Right renal pelvis (tissue), 4 donors: ENCODE measurements around the gene NKX2-8. TPM values are rescaled to one million over a fixed set of nuclear protein-coding genes. Genes with fewer than 3 reads are reported as not detected.
A peak's percentile ranks its signal among the peaks of the same experiment; 100 is the strongest.
"Not testable (repeated sequence)": the region's sequence is repeated elsewhere in the genome, so short reads cannot be mapped to it uniquely, and the experiment has no call there.

Experiments
- DNase-seq, 4 donors: peaks; one replicate each; pipeline ENCODE4 v3.0.0-alpha.2; 2013; ENCODE audit warnings: low read depth in 4 of 4, low spot score in 3 of 4, missing footprints in 1 of 4
- polyA plus RNA-seq, 4 donors: library from polyadenylated mRNA; unstranded; fragments of 120-200 nt; gene quantifications; one replicate each; pipeline ENCODE4 v1.2.1, GENCODE V29; 2013; ENCODE audit not compliant: insufficient read length in 4 of 4

The NKX2-8 gene
- polyA plus RNA-seq, 4 donors = not detected

DNA sequence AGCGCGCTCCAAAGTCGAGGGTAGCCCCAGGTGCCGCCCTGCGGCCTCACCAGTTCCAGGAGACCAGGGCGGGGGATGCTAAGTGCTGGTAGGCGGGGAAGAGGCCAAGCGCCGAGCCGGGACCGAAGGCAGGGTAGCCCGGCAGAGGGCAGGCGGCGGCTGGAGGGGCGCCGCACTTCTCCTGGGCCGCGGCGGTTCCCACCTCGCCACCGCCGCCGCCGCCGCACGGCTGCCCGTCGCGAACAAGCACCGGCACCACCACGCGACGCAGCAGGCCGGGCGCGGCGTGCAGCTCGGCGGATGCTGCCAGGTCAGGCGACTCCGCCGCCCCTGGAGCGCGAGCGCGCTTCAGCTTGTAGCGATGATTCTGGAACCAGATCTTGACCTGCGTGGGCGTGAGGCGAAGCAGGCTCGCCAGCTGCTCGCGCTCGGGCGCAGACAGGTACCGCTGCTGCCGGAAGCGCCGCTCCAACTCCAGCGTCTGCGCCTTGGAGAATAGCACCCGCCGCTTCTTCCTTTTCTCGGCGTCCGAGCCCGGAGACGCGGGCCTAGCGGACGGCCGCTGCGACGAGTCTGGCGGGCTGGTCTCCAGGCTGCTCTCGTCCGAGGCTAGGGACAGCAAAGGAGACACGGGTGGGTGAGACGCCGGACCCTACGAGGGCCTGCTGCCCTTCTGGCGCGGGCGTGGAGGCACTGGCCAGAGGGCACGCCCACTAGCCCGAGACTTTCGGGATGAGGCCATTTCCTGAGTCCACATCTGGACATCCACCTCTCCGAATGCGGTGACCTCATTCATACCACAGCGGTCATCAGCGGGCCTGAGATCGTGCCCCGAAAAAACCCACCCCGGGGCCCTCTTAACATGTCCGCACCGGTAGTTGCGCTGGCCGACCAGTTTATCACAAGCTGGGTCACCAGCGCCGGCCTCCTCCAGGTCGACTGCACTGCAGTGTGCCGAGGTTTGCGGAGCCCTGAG, 1.3 kb downstream of the NKX2-8 start:
- peak in 1 of 4 donors; percentile 52 for DNase-seq

DNA sequence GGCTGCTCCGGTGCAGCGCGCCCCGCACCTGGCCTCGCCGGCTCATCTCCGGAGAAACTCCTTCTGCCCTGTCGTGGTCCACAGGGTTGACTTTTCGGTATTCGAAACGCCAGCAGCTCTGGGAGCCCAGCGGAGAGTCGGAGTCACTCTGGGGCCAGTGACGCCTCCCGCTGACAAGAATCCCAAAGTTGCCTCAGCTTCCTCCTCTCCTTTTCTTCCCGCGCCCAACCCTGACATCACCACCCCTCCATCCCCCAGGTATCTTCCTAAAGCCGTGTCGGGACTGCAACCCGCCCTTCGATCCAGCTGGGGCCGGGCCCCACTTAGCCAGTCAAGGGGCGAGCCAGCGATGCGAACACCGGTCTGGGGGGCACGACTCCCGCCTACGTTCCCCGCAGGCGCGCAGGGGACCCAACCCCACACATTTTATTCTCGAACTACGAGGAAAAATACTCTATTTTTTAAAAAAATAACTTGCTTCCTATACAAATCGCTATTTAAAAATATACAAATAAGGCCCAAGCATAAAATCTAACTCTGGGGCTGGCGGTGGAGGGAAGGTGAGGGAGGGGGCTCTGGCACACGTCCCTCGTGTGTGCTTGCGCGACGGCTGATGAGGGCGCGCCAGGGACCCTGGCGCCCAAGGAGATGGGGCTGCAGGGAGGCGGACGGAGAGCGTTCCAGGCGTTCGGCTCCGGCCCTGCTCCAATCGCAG, 2.1 kb downstream of the NKX2-8 start:
- no peak for DNase-seq

DNA sequence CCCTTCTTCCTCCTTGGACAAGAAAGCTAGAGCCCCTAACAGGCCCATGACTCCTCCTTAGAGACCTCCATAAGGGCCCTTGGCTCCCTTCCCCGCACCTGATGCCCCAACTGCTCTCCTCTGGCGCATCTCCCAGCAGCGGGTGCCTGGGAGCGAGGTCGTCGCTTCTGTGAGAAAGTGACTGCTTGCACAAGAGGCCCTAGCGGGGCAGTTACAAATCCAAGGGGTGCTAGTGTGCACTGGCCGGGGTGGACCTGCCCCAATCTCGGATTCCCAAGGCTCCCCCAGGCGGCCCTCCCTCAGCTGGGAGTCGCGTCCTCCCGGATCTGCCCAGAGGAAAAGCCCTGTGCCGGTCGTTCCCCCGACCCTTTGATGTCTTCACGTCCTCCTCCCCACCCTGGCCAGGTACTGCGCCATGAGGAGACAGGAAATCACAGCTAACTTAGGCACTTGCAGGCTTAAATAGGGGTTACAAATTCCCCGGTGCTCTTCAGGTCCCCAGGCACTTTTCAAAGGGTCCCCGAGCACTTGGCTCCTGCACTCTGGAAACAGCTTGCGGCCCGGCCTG, 2.8 kb downstream of the NKX2-8 start:
- DNase-seq = no peak

DNA sequence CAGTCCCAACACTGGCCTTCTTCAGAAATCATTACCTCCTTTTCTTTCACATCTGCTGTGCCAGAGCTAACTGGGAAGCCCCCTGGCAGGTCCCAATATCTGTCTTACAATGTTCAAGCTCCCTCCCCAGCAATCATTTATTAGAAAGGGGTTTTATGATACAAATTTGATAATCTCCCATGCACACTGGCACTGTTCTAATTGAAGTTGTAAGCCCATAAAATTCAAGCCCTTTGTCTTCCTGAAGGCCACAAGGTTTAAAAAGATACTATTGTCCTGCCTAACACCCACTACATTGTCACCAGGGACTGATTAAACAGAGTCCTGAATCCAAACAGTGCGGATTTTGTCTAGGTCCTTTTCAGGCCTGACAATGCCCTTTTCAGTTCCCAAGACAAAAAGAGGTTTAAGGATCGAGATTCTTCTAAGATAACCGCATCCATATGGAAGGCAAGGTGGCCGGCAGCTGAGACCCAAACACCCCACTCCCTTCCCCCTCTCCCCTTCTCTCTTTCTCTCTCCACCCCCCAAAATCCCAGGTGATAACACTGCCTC, 3.3 kb downstream of the NKX2-8 start:
- DNase-seq = no peak

DNA sequence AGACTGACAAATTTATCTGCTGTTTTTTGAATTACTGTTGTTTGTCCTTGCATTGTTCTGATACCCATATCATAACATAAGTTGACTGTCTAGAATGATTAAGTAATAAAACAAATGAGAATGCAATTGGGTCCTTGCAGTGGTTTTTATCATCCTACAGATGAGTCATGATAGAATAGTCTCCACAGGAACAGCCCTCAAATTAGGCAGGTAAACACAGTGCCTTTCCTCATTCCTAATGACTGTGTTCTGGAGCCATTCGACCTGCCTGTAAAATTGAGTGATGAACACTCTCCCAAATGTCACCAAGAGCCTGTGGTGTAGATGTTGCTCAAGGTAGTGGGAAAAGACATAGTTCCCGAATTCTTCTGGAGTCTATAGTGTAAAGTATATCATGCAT, 12.3 kb downstream of the NKX2-8 start:
- DNase-seq = no peak

DNA sequence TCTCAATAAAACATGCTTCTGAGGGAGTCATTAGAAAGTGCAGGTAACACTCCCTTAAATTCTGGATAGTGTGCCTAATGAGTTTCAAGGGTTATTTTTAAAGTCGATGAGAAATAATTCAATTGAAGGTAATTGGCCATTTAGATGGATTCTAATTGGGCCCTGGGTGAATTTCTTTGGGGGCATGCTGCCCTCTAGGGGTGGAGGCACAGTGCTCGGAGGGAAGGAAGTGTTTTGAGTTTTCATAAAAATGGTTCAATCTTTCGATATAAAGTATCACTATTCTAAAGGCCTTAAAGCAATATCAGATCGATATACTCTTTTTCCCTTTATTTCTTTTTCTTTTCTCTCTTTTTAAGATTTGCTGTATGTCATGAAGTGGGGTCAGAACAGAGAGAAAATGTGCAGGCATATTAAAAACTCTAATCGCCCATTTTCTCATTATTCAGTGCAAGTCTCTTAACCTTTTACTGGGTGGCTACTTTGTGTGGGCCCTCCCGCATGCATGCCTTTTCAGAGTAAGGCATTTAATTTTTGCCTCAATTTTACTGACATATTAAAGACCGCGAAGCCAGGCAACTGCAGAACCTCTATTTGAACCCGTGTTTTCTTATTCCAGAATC, 25.5 kb downstream of the NKX2-8 start:
- no peak for DNase-seq

DNA sequence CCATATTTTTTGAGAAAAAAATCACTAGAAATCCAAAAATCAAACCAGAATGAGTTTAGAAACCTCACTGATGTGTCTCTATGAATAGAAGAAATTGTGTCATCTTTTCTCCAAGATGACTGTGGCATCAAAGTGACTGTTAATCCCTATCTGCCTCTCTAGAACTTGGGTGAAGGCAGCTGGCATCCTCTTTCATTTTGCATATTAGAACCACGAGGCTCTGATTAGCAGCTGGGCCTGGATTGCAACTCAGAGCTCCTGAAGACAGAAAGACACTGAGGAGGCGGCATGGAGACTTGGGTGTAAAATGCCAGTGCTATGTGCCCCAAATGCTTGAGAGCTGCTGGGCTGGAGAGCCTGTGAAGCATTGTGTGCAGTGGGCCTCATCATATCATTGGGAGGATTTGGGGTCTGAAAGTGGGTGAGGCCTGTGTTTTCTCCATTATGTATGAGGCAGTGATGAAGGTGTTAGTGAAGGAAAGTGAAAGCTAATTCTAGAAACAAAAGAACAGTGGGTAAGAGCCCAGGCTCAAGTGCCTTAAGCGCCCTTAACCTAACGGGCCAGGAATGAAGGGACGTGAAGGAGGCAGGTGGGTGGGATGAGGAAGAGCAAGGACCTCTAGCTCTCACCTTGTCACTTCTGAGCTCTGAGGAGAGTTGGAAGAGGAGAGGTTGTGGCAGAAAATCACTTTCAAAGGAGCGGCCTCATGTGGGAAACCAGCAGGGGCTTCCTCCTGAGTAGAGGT, 26.2 kb downstream of the NKX2-8 start:
- no peak for DNase-seq

DNA sequence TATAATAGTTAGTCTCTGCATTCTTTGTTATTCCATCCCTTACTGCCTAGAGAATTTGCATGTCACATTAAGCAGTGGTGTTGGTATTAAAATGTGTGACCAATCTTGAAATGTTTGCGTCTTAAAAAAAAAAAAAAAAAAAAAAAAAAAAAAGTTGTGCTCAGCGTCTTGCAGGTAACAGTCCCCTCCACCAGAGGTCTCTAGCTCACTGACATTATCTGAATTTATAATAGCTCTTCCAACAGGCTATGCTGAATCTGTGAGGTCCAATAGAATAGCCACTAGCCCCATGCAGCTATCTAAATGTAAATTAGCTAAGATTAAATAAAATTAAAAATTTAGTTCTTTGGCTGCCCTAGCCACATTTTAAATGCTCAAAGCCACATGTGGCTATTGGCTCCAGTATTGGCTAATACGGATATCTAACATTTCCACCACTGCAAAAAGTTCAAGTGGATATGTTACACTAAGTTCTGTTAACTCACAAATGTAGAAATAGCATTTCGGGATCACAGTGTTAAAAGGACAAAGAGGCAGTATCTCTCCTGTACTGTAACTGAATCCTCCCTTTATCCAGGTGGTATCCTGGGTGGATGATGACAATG, 28.7 kb downstream of the NKX2-8 start:
- peak; percentile 15 to 18 (median 16) for DNase-seq

DNA sequence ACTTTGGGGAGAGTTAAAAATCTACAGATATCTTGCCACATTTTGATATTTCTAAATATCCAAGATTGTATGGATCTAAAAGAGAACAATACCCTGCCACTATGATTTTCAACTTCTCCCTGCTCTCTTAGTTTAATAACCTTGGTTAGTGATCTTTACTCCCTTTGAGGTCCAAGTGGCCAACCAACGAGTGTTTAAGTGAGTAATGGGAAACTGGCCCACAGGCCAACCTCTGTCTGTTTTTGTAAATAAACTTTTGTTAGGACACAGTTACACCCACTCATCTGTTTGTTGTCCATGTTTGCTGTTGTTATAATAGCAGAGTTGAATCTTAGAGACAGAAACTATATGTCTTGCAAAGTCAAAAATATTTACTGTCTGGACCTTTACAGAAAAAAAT, 31.5 kb downstream of the NKX2-8 start:
- DNase-seq = no peak

DNA sequence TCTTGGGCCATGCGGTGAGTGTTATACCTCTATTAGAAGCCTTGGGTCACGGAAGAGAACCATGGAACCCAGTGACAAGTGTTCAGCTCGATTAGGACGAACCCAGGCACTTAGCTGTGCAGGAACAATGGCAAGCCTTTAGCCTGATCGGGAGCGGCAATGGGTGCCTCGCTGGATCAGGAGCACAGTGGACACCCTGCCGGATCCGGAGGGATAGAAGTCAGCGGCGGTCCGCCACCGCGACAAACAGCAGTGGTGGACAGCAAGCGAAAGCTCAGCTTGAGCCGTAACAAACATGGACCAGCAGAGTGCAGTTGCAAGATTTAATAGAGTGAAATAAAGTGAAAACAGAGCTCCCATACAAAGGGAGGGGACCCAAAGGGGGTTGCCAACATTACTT, 38.1 kb downstream of the NKX2-8 start:
- DNase-seq = not testable (repeated sequence)

DNA sequence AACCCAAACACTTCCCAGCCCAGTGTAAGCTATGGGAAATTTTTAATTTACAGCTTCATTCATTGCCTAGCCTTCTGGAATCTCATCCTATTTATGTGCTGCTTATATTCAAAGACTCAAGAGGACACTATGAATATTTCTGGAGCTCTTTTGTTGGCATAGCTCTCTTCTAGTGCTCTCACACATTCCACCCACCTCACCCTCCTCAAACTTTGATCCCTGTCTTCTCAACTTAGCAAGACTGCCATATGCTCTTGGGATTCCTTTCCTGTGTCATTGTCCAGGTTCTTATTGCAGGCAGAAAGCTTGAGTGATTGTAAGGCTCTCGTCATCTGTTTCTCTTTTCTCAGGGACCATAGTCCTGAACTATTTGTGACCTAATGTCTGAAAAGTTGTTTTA, 44.4 kb downstream of the NKX2-8 start:
- no peak for DNase-seq

Other genes starting within 250 kb of the NKX2-8 start
- gene NKX2-1, start 62.4 kb downstream of the NKX2-8 start, polyA plus RNA-seq = under 1 TPM in 2 of 4 donors, not detected in 2; 0.13 to 0.25 TPM
- under 1 TPM; 0.24 to 0.47 (median 0.40) TPM for gene PAX9, start 79.2 kb upstream of the NKX2-8 start, polyA plus RNA-seq